Uterus (tissue), 2 donors: ENCODE data around the gene ZSWIM1.

Experiments
- CTCF ChIP-seq, 4 experiments: fragments of 200-600 bp in 2 of 4; fragments of 450-650 bp in 2 of 4; sonication (generic) in 2 of 4; IDR thresholded peaks; one replicate each; pipeline ENCODE4 v1.5.1; 2016 to 2019; ENCODE audit warnings: antibody characterized with exemption in 4 of 4, mild to moderate bottlenecking in 2 of 4, moderate library complexity in 1 of 4
- POLR2A ChIP-seq, 2 donors: fragments of 450-650 bp; IDR thresholded peaks; one replicate each; pipeline ENCODE4 v1.6.1; 2016; ENCODE audit warnings: antibody characterized with exemption in 2 of 2, mild to moderate bottlenecking in 1 of 2, moderate library complexity in 1 of 2

DNA sequence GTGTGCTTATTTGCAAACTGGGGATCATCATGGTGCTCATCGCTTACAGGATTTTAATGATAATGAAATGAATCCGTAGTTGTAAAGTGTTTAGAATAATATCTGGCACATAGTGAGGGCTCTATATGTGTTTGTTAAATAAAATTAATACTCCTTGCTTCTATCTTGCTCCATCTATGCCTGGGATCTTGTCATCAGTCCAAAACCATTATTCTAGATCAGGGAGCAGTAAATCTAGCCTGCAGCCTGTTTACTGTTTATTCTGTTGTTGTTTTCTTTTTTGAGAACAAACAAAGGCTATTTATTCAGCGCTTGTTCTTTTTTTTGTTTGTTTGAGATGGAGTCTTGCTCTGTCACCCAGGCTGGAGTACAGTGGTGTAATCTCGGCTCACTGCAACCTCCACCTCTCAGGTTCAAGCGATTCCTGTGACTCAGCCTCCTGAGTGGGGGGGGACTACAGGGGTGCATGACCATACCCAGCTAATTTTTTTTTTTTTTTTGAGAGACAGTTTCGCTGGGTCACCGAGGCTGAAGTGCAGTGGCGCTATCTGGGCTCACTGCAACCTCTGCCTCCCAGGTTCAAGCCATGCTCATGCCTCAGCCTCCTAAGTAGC lies 32.0 kb upstream of the ZSWIM1 start:
- no peak for TF ChIP-seq CTCF (IDR thresholded peaks at IDR 0.05)
- no peak for TF ChIP-seq POLR2A (IDR thresholded peaks at IDR 0.05)
